Activated CD8-positive, alpha-beta T cell treated with anti-CD3 and anti-CD28 coated beads, Interleukin-2, amount 10 ng/mL, durations not matched to agents 7 days and 5 days (primary cell): ENCODE results near the gene ZNF19. TPM values are rescaled to one million over a fixed set of nuclear protein-coding genes. Genes with fewer than 3 reads are reported as not detected.

Experiments
- ATAC-seq: fragments of 150-1000 bp; cut with Tn5 transposase; one replicate; pipeline ENCODE4 v1.10.0; 2021; ENCODE audit warnings: moderate library complexity
- CTCF ChIA-PET: fragments of 350-600 bp; sonication (Branson Sonifier 250); formaldehyde crosslinking; loops from one replicate; lab custom pipeline; 2021; ENCODE audit warnings: antibody characterized with exemption; lab: Charles Lee
- POLR2A ChIA-PET: fragments of 350-600 bp; sonication (Branson Sonifier 250); formaldehyde crosslinking; loops from one replicate; lab custom pipeline; 2021; ENCODE audit warnings: antibody characterized with exemption; lab: Charles Lee
- DNase-seq: peaks from one replicate; pipeline ENCODE4 v3.0.0-alpha.2; 2020
- H3K27ac Mint-ChIP-seq: one replicate; pipeline ENCODE4 v1.8.0; 2021; ENCODE audit warnings: mild to moderate bottlenecking, mixed read lengths
- H3K27me3 Mint-ChIP-seq: one replicate; pipeline ENCODE4 v1.8.0; 2021; ENCODE audit warnings: low read depth, mixed read lengths
- H3K36me3 Mint-ChIP-seq: one replicate; pipeline ENCODE4 v1.8.0; 2021; ENCODE audit warnings: low read depth, mixed read lengths
- H3K4me1 Mint-ChIP-seq: one replicate; pipeline ENCODE4 v1.8.0; 2021; ENCODE audit warnings: low read depth, mixed read lengths
- H3K4me3 Mint-ChIP-seq: one replicate; pipeline ENCODE4 v1.8.0; 2021; ENCODE audit warnings: mild to moderate bottlenecking, mixed read lengths
- H3K9me3 Mint-ChIP-seq: one replicate; pipeline ENCODE4 v1.8.0; 2022; ENCODE audit warnings: mixed read lengths; ENCODE audit not compliant: insufficient read depth
- total RNA-seq, 2 experiments: library from RNA; stranded (reverse); gene quantifications; one replicate each; pipeline ENCODE4 v1.2.3, GENCODE V29; 2021

The ZNF19 gene
- total RNA-seq, 2 experiments from 2014 or later: 2.7 TPM

DNA sequence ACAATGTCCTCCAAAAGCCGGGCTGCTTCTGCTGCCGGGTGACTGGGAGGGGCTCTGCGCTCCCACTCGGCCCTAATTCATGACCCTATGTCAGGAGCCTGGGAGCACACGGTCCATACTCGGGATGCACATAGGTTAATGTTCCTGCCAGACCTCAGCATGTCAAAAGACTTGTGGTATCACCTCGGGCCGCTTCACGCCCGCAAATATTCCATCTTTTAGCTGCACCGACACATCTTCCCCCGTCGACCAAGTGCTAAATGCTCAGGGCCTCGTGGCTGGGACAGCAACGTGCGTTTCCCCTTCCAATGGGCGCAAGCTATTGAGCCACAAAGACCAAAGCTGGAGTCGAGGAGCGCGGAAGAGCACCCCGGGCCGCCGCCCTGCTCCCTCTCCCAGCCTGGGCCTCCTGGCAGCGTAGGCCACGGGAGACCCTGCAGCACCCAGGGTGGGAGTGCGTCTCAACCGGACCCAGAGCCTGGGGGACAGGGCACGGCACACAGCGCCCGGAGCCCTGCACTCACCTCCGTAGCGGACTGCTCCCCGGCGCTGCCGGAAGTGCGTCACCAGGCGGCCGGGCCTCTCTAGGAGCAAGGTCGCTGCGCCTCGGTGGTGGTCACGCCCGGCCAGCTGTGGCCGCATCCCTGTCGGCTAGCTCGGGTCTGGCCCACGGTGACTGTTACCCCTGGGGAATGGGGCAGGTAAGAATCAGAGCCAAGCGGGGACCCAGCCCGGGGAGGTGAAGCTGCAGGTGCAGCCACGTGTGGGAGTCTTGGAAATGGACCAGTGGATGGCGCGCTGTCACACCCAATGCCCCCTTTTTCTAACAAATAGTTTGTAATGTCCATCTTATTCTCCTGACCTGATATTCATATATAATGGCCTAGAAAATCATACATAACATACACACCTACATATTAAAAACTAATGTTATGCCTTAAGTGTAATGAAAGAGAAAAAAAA is 27.2 kb downstream of the ZNF19 start, which contains the start of gene ZNF23:
Gene ZNF23, minus strand, starts transcription at position 562 of the 963 bp plus-strand sequence. CDS start 5,451 bp downstream, outside the sequence.
- H3K4me3 Mint-ChIP-seq: peak within 1 kb of the TSS; percentile 86
- H3K27ac Mint-ChIP-seq: peak within 1 kb of the TSS; percentile 89
- no peaks in the 10 kb centered on the region for H3K9me3 Mint-ChIP-seq
- DNase-seq: peak; percentile 82
- peak; percentile 98 for ATAC-seq
- H3K27me3 Mint-ChIP-seq: no peaks in the 10 kb centered on the region
- POLR2A ChIA-PET: interaction anchor here (0.5 to 1.7 kb wide), 3 partner anchors 20 to 90 kb away, joined by 3 to 8 read pairs (median 4); no protein-coding TSS in a partner anchor
- CTCF ChIA-PET: interaction anchor here (0.7 to 3.5 kb wide), 6 partner anchors 19 to 149 kb away, joined by 3 to 14 read pairs (median 6); no protein-coding TSS in a partner anchor
- no peaks in the 10 kb centered on the region for H3K36me3 Mint-ChIP-seq
- peaks cover 22% of the 10 kb centered on the region for H3K4me1 Mint-ChIP-seq

DNA sequence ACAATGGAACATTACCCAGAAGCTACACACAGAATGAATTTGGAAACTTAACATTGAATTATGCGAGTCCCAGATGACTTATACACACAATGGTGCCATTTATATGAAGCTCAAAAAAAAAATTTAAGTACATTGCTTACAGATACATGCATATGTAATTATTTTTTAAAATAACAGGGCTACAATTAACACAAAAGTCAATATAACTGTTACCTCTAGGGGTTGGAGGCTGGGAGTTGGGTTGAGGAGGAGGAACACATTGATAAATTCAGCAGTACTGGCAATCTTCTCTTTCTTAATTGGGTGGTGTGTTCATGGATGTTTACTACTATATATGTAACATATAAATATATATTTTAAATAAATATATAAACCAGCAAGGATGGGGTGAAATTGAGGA is 28.2 kb downstream of the ZNF19 start:
- no peaks in the 10 kb centered on the region for H3K9me3 Mint-ChIP-seq
- no peaks in the 10 kb centered on the region for H3K27me3 Mint-ChIP-seq
- peaks cover 6% of the 10 kb centered on the region for H3K36me3 Mint-ChIP-seq
- H3K27ac Mint-ChIP-seq: no peak overlapping the region
- H3K4me1 Mint-ChIP-seq: peaks cover 22% of the 10 kb centered on the region
- POLR2A ChIA-PET: no interaction called here
- CTCF ChIA-PET: interaction anchor here (1.5 to 2.1 kb wide), 2 partner anchors 23 to 149 kb away, joined by 5 to 8 read pairs; no protein-coding TSS in a partner anchor
- DNase-seq: no peak
- no peak for ATAC-seq
- peak overlapping the region; percentile 86 for H3K4me3 Mint-ChIP-seq

- ChIA-PET POLR2A (no interaction called here), CTCF (interaction anchor here (1.5 to 2.1 kb wide), 2 partner anchors 23 to 150 kb away, joined by 5 to 8 read pairs; no protein-coding TSS in a partner anchor)
- DNase-seq: no peak
- Mint-ChIP-seq H3K9me3 (no peaks in the 10 kb centered on the region), H3K36me3 (peaks cover 6% of the 10 kb centered on the region), H3K4me1 (peaks cover 22% of the 10 kb centered on the region), H3K4me3 (no peak overlapping the region), H3K27me3 (no peaks in the 10 kb centered on the region), H3K27ac (no peak overlapping the region)
- no peak for ATAC-seq
Observed at GRCh38 chr16:71460236-71460635, 28.9 kb downstream of the ZNF19 start.

- Mint-ChIP-seq H3K36me3 (peaks cover 13% of the 10 kb centered on the region), H3K4me1 (peaks cover 22% of the 10 kb centered on the region), H3K27ac (no peak overlapping the region), H3K27me3 (no peaks in the 10 kb centered on the region), H3K9me3 (no peaks in the 10 kb centered on the region), H3K4me3 (no peak overlapping the region)
- ATAC-seq: no peak
- ChIA-PET POLR2A (no interaction called here), CTCF (no interaction called here)
- DNase-seq: no peak
Observed at GRCh38 chr16:71459510-71459909, 29.6 kb downstream of the ZNF19 start.

DNA sequence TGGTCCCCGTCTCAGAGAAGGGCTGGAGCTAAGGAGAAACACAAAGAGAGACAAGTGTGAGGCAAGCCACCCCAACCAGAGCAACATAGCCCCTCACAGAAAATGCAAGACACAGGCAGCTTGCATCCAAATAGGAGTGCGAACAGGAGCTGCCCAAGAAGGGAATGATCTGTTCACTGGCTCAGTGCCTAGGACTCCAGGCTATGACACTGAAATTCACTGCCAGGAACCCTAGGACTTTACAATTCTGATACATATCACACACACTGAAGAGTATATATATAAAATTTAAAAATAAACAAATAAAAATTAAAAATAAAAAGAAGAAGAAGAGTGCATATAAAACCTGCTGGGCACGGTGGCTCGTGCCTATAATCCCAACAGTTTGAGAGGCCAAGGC is 32.3 kb downstream of the ZNF19 start:
- no peak overlapping the region for H3K4me3 Mint-ChIP-seq
- H3K9me3 Mint-ChIP-seq: peaks cover 16% of the 10 kb centered on the region
- ChIA-PET CTCF (no interaction called here), POLR2A (no interaction called here)
- H3K36me3 Mint-ChIP-seq: peaks cover 39% of the 10 kb centered on the region
- DNase-seq (no peak), ATAC-seq (no peak)
- H3K4me1 Mint-ChIP-seq: peaks cover 10% of the 10 kb centered on the region
- no peaks in the 10 kb centered on the region for H3K27me3 Mint-ChIP-seq
- H3K27ac Mint-ChIP-seq: no peak overlapping the region

DNA sequence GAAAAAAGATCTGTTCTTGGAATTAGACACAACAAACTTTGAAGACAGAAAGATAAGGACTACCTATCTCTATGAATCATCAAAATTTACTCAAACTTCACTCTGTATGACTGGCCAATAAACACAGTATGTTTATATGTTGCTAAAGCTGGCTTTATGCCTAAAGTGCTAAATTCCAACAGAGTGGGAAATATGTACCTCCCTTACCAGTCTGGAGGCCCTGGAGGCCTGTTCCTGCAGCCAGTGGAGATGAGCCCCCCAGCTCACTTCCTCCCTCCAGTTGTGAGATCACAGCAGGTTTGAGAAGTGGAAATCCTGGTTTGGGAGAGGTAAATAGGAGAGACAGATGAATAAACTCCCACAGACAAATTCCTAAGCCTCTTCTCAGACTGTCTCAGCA is 36.1 kb downstream of the ZNF19 start:
- no peaks in the 10 kb centered on the region for H3K27me3 Mint-ChIP-seq
- H3K36me3 Mint-ChIP-seq: peaks cover 77% of the 10 kb centered on the region
- ChIA-PET CTCF (no interaction called here), POLR2A (no interaction called here)
- H3K27ac Mint-ChIP-seq: no peak overlapping the region
- no peak overlapping the region for H3K4me3 Mint-ChIP-seq
- H3K9me3 Mint-ChIP-seq: peaks cover 46% of the 10 kb centered on the region
- no peaks in the 10 kb centered on the region for H3K4me1 Mint-ChIP-seq
- no peak for DNase-seq
- ATAC-seq: no peak

- Mint-ChIP-seq H3K27me3 (no peaks in the 10 kb centered on the region), H3K27ac (no peak overlapping the region), H3K9me3 (peaks cover 60% of the 10 kb centered on the region), H3K4me3 (no peak overlapping the region), H3K4me1 (no peaks in the 10 kb centered on the region), H3K36me3 (peaks cover 64% of the 10 kb centered on the region)
- ATAC-seq (no peak), DNase-seq (no peak)
- ChIA-PET CTCF (no interaction called here), POLR2A (no interaction called here)
Observed at GRCh38 chr16:71449020-71449419, 40.1 kb downstream of the ZNF19 start.

GRCh38 chr16:71448274-71448866 is 40.8 kb downstream of the ZNF19 start:
- Mint-ChIP-seq H3K36me3 (peaks cover 58% of the 10 kb centered on the region), H3K4me3 (no peak overlapping the region), H3K27me3 (no peaks in the 10 kb centered on the region), H3K4me1 (no peaks in the 10 kb centered on the region), H3K9me3 (peaks cover 60% of the 10 kb centered on the region), H3K27ac (no peak overlapping the region)
- CTCF ChIA-PET: no interaction called here
- ATAC-seq (no peak), DNase-seq (no peak)
- POLR2A ChIA-PET: no interaction called here

GRCh38 chr16:71443714-71444113 is 45.4 kb downstream of the ZNF19 start:
- DNase-seq (no peak), ATAC-seq (no peak)
- peaks cover 4% of the 10 kb centered on the region for H3K27me3 Mint-ChIP-seq
- POLR2A ChIA-PET: no interaction called here
- peaks cover 20% of the 10 kb centered on the region for H3K9me3 Mint-ChIP-seq
- H3K36me3 Mint-ChIP-seq: peaks cover 12% of the 10 kb centered on the region
- CTCF ChIA-PET: no interaction called here
- H3K27ac Mint-ChIP-seq: no peak overlapping the region
- no peaks in the 10 kb centered on the region for H3K4me1 Mint-ChIP-seq
- no peak overlapping the region for H3K4me3 Mint-ChIP-seq

DNA sequence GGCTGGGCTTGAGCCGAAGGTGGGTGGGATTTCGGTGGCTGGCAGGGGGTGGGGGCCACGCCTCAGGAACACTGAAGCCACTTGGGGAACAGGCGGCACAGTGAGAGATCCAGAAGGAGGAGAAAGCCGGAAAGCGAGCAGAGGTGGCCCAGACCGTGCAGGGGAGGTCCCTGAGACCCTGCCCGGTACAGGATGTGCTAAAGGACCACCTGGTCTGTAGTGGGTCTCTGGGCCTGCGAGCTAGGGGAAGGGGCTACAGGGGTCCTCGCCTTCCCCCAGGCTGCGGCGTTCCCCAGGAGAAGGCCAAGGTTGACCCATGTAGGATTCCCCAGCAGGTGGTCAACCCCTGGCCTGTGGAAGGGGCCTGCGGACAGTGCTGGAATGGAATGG is 47.1 kb downstream of the ZNF19 start, which contains the start of gene TLE7:
Gene TLE7, minus strand, starts transcription at position 4 of the 390 bp plus-strand sequence. CDS start 8,730 bp downstream, outside the sequence.
- peaks cover 7% of the 10 kb centered on the region for H3K27me3 Mint-ChIP-seq
- H3K27ac Mint-ChIP-seq: no peak within 1 kb of the TSS
- no peaks in the 10 kb centered on the region for H3K36me3 Mint-ChIP-seq
- no peak for DNase-seq
- H3K9me3 Mint-ChIP-seq: peaks cover 5% of the 10 kb centered on the region
- H3K4me3 Mint-ChIP-seq: no peak within 1 kb of the TSS
- no peak for ATAC-seq
- ChIA-PET CTCF (no interaction called here), POLR2A (no interaction called here)
- H3K4me1 Mint-ChIP-seq: no peaks in the 10 kb centered on the region

DNA sequence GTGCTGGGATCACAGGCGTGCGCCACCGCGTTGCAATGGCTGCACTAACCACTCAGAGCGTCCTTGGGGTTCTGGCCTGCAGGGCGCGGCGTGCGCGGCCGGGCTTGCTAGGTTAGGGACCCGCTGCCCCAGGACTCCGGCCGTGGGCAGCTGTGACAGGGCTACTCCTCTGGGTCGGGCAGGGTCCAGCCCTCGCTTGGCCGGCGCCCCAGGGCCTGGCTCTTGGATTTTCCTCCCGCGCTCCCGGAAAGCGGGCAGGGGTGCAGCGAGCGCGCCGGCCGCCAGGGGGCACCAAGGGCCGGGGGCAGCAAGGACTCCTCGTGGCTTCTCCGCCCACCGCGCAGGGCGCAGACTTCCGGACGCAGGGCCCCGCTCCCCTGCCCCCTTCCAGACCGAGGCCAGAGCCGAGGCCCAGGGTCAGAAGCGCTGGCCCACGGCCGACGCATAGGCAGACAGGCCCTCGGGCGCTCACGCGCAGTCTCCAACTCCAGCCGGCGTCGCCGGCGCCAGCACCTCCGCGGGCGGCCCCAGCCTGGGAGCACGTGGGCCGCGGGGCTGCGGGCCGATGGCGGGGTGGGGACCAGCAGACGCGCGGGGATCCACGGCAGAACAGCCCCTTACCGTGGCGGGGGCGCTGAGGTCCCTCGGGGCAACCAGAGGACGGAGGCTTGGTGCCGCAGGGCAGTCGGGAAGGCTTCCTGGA is 47.6 kb downstream of the ZNF19 start:
- H3K36me3 Mint-ChIP-seq: no peaks in the 10 kb centered on the region
- no peaks in the 10 kb centered on the region for H3K4me1 Mint-ChIP-seq
- CTCF ChIA-PET: no interaction called here
- POLR2A ChIA-PET: no interaction called here
- peaks cover 7% of the 10 kb centered on the region for H3K27me3 Mint-ChIP-seq
- peaks cover 5% of the 10 kb centered on the region for H3K9me3 Mint-ChIP-seq
- ATAC-seq: no peak
- no peak overlapping the region for H3K4me3 Mint-ChIP-seq
- no peak overlapping the region for H3K27ac Mint-ChIP-seq
- DNase-seq: no peak
